ENCODE results near the gene CENPP. TPM values are rescaled to one million over a fixed set of nuclear protein-coding genes. Genes with fewer than 3 reads are reported as not detected.

The CENPP gene
- total and polyA plus RNA-seq, 4 donors = 0.62 to 8.7 (median 1.3) TPM

DNA sequence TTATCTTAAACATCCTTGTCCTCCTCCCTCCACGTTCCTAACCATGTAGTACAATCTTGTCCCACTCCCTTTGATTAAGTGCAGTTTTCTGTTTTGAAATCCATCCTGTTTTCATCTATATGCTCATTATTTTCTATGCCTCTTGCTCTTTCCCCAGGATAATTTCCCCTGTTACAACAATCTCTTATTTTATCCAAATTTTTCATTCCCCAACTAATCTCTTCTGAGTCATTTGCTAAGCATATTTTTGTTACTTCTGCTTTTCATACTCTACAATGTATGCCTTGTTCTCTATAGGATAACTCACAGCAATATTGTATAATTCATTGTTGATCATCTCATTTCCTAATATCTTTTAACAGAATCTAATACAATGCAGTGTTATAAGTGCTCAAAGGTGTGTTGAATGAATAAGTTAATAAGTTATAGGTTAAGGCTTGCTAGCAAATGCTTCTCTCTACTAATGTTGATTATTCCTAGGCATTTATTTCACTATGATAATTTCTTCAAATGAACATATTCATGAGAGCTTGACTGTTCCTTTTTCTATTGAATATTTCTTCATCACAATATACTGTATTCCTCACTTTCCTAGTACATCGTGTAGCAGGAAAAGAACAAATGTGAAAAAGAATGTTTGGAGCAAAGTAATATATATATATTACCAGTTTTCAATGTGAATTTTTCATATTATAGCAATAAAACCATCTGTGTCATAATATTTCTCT, 97.0 kb downstream of the CENPP start:
- Histone ChIP-seq H3K36me3 (ENCODE audit: control insufficient read depth in 4 of 4, insufficient read depth in 3 of 4, low read depth in 1 of 4, low read length in 3 of 4) (no peaks in the 10 kb centered on the region), H3K9ac (ENCODE audit: low read depth in 1 of 2, low read length in 2 of 2) (no peak overlapping the region), H3K27me3 (ENCODE audit: control insufficient read depth in 4 of 4, insufficient read depth in 4 of 4, low read length in 3 of 4) (no peaks in the 10 kb centered on the region), H3K4me3 (ENCODE audit: low read depth in 1 of 3, low read length in 3 of 3) (no peak overlapping the region), H3K27ac (ENCODE audit: low read depth in 1 of 2, low read length in 2 of 2) (no peak overlapping the region), H3K9me3 (ENCODE audit: control insufficient read depth in 4 of 4, low read length in 3 of 4) (no peaks in the 10 kb centered on the region), H3K4me1 (ENCODE audit: control insufficient read depth in 4 of 4, insufficient read depth in 4 of 4, low read length in 3 of 4) (no peaks in the 10 kb centered on the region)
- 91% methylated on average over 2 of the region's 2 CpGs for WGBS
- DNase-seq (ENCODE audit: low spot score) = no peak
- no peak for TF ChIP-seq ATF3 (IDR thresholded peaks at IDR 0.05)
- TF ChIP-seq ZBTB33 (IDR thresholded peaks at IDR 0.05) = no peak

- Histone ChIP-seq H3K36me3 (ENCODE audit: control insufficient read depth in 4 of 4, insufficient read depth in 3 of 4, low read depth in 1 of 4, low read length in 3 of 4) (no peaks in the 10 kb centered on the region), H3K4me1 (ENCODE audit: control insufficient read depth in 4 of 4, insufficient read depth in 4 of 4, low read length in 3 of 4) (no peaks in the 10 kb centered on the region), H3K9ac (ENCODE audit: low read depth in 1 of 2, low read length in 2 of 2) (no peak overlapping the region), H3K27me3 (ENCODE audit: control insufficient read depth in 4 of 4, insufficient read depth in 4 of 4, low read length in 3 of 4) (no peaks in the 10 kb centered on the region), H3K9me3 (ENCODE audit: control insufficient read depth in 4 of 4, low read length in 3 of 4) (no peaks in the 10 kb centered on the region), H3K27ac (ENCODE audit: low read depth in 1 of 2, low read length in 2 of 2) (no peak overlapping the region), H3K4me3 (ENCODE audit: low read depth in 1 of 3, low read length in 3 of 3) (no peak overlapping the region)
- DNase-seq (ENCODE audit: low spot score) = no peak
- no peak for TF ChIP-seq FOXA2 (IDR thresholded peaks at IDR 0.05)
- TF ChIP-seq ZBTB33 (IDR thresholded peaks at IDR 0.05) = no peak
- no peak for TF ChIP-seq GABPA (IDR thresholded peaks at IDR 0.05 in 1 of 2, conservative IDR thresholded peaks at IDR 0.05 in 1 of 2)
- TF ChIP-seq SP1 (IDR thresholded peaks at IDR 0.05) = no peak
- TF ChIP-seq EGR1 (IDR thresholded peaks at IDR 0.05; ENCODE audit: low read depth in 2 of 2) = no peak
- TF ChIP-seq ATF3 (IDR thresholded peaks at IDR 0.05) = no peak
- no peak for TF ChIP-seq HNF4G (IDR thresholded peaks at IDR 0.05)
- TF ChIP-seq RAD21 (IDR thresholded peaks at IDR 0.05) = no peak
- TF ChIP-seq JUND (IDR thresholded peaks at IDR 0.05) = no peak
- no peak for TF ChIP-seq TAF1 (conservative IDR thresholded peaks at IDR 0.05)
- TF ChIP-seq HNF4A (conservative IDR thresholded peaks at IDR 0.05) = no peak
- no peak for TF ChIP-seq FOXA1 (IDR thresholded peaks at IDR 0.05)
- no peak for TF ChIP-seq RXRA (IDR thresholded peaks at IDR 0.05)
- TF ChIP-seq, protein P1, sequence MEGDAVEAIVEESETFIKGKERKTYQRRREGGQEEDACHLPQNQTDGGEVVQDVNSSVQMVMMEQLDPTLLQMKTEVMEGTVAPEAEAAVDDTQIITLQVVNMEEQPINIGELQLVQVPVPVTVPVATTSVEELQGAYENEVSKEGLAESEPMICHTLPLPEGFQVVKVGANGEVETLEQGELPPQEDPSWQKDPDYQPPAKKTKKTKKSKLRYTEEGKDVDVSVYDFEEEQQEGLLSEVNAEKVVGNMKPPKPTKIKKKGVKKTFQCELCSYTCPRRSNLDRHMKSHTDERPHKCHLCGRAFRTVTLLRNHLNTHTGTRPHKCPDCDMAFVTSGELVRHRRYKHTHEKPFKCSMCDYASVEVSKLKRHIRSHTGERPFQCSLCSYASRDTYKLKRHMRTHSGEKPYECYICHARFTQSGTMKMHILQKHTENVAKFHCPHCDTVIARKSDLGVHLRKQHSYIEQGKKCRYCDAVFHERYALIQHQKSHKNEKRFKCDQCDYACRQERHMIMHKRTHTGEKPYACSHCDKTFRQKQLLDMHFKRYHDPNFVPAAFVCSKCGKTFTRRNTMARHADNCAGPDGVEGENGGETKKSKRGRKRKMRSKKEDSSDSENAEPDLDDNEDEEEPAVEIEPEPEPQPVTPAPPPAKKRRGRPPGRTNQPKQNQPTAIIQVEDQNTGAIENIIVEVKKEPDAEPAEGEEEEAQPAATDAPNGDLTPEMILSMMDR (IDR thresholded peaks at IDR 0.05; ENCODE audit: low read depth, low read length, missing input control) = no peak
- TF ChIP-seq, protein P2, sequence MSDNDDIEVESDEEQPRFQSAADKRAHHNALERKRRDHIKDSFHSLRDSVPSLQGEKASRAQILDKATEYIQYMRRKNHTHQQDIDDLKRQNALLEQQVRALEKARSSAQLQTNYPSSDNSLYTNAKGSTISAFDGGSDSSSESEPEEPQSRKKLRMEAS (IDR thresholded peaks at IDR 0.05) = no peak
- TF ChIP-seq YY1 (IDR thresholded peaks at IDR 0.05) = no peak
- TF ChIP-seq NR2F2 (IDR thresholded peaks at IDR 0.05) = no peak
- TF ChIP-seq, protein P3, sequence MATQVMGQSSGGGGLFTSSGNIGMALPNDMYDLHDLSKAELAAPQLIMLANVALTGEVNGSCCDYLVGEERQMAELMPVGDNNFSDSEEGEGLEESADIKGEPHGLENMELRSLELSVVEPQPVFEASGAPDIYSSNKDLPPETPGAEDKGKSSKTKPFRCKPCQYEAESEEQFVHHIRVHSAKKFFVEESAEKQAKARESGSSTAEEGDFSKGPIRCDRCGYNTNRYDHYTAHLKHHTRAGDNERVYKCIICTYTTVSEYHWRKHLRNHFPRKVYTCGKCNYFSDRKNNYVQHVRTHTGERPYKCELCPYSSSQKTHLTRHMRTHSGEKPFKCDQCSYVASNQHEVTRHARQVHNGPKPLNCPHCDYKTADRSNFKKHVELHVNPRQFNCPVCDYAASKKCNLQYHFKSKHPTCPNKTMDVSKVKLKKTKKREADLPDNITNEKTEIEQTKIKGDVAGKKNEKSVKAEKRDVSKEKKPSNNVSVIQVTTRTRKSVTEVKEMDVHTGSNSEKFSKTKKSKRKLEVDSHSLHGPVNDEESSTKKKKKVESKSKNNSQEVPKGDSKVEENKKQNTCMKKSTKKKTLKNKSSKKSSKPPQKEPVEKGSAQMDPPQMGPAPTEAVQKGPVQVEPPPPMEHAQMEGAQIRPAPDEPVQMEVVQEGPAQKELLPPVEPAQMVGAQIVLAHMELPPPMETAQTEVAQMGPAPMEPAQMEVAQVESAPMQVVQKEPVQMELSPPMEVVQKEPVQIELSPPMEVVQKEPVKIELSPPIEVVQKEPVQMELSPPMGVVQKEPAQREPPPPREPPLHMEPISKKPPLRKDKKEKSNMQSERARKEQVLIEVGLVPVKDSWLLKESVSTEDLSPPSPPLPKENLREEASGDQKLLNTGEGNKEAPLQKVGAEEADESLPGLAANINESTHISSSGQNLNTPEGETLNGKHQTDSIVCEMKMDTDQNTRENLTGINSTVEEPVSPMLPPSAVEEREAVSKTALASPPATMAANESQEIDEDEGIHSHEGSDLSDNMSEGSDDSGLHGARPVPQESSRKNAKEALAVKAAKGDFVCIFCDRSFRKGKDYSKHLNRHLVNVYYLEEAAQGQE (IDR thresholded peaks at IDR 0.05) = no peak
- WGBS = 94% methylated on average over 2 of the region's 2 CpGs
Measured at GRCh38 chr9:92423612-92424011, 97.9 kb downstream of the CENPP start.
